Measurements from ENCODE around the gene NKD2.
"Not testable (repeated sequence)": the region's sequence is repeated elsewhere in the genome, so short reads cannot be mapped to it uniquely, and the experiment has no call there.

Gene NKD2

DNA sequence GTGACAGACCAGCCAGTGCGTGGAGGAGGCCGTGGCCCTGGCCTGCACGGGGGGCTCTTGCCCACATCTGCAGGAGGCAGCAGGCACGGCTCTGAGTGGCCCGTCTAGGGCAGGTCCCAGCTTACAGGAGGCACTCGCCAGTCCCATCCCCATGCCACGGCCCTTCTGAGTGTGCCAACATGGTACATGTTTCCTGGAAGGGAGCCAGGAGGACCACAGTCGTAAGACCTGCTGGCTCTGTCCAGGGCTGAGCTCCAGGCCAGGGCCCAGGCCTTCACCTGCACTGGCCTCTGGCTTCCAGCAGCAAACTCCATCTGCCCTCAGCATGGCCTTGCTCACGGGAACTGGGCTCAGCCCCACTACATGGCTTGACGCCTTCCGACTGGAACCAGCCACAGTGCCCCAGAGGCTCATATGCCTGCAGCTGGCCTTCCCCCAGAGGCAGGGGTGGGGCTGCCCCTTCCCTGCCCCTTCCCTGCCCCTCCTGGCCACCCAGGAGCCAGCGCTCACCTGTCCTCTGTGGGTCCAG lies 3.8 kb downstream of the NKD2 start:
- no peak for DNase-seq

DNA sequence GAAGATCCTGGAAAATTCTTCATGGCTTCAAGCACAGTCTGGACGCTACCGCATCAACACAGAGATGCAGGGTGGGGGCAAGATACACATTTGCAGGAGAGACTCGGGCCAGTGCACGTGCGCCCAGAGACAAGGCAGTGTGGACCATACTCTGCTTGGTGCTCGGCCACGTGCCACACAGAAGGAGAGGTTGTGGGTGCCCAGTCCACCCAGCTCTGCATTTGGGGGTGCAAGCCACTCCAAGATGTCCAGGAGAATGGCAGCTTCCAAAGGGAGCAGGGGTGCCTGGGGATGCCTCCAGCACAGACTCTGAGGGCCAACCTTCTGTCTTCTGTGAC lies 4.3 kb downstream of the NKD2 start:
- no peak for DNase-seq

DNA sequence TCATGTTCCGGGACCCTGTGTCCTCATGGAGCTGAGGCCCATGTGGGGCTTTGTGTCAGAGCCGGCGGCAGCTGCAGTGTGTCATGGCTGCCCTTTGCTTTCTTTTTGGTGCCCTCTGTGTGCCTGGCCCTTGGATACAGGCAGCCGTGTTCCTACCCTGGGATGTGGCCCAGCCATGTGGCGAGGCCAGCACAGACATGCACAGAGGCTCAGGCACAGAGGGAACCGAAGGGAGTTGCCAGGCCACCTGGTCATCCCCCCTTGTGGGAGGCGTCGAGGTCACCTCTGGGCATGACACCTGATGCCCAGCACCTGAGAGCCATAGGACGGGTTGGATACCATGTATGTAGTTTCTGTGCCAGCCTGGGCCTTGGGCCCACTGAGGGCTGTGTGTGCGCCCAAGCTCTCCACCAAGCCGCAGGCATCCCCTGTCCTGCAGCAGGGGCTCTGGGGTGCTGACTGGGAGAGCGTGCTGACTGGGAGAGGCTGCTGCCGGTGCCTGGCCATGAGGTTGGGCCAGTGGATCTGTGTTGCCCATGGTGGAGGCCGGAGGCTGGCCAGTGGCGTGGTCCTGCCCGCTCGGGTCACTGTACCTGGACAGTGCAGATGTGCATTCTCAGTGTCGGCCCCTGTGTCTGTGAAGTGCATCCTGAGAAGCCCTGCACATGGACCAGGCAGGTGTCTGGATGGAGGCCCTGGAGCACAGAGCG lies 4.8 kb downstream of the NKD2 start:
- no peak for DNase-seq

DNA sequence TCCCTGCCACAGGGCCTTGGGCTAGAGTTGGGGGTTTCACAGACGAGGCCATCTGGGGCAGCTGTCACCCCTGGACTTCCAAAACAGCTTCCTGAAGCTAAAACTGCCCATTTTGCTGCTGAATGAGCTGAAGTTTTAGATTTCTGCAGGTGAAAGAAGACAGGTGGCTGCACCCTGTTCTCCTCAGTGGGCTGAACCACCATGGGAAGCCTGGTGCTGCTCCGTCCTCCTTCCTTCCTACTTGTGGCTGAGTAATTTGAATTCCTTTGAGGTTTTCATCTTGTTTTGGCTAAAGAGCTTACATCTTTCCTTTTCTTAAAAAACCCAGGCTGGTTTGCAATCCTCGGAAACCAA lies 5.3 kb downstream of the NKD2 start:
- DNase-seq = no peak

DNA sequence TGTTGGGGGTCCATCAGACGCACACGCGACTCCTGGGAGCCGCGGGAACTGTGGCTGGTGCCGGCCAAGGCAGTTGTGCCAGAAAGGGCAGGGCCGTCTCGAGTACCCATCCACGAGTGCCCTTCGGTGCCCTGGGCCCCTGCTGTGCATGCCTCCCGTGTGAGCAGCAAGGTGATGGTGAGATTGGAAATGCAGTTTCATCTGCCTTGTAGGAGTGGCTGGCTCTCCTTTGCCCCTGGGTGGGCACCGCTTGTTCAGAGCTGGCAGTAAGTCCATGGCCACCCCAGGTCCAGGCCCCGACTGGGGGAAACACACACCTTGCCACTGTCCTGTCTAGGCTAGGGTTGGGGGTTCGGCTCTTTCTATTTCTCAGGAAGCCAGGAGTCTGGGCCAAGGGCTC lies 5.7 kb downstream of the NKD2 start:
- DNase-seq = no peak

DNA sequence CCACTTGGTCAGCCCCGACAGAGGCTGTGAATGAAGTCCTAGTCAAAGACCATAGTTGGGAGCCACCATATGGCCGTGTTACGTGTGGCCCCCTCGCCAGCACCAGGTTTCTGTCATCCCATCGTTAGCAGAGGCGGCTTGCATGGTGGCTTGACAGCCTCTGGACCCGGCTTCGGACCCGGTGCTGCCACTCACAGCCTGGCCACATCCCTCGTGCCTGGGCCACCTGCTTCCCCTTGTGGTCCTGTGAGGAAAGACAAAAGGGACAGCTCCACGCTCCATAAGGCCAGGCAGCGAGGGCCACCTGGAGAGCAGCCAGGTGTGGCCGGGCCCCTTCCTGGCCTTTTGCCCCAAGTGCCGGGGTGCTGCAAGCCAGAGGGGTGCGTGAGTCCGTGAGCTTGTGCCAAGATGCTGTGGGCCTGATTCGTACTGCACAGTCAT lies 6.2 kb downstream of the NKD2 start:
- DNase-seq = no peak

DNA sequence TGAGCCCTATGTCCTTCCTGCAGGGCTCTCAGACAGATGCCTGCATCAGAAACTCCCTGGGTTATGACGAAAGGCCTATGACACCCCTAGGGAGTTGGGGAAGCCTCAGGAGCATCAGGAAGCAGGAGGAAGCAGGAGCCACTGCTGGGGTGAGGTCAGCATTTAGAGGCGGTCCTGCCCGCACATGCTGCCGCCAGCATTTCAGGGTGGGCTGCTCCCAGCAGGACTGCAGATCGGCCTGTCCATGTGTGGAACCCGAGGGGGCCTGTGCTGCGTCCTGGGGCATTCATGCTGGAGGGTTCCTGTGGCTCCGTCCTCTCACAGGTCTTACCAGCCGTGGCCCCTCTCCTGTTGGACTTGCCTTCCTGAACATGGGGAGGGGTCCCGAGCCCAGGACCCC lies 6.9 kb downstream of the NKD2 start:
- no peak for DNase-seq

DNA sequence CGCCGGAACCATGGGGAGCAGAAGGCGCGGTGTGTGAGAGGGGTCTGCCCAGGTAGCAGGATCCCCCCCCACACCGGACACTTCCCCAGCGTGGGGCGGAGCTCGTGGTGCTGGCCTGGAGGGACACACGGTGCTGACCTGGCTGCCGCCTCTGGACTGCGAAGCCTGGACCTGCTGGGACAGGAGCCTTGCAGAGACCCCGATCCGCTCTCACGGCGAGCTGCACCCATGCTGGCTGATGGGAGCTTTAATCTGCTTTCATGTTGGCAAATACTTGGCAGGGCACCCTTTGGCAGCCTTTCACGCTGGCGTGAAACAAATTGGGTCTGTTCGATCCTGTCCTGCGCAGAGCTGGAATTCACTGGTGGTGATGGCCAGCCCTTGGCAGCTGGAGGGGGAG lies 7.4 kb downstream of the NKD2 start:
- peak in 41 of 58 donors; percentile 5 to 62 (median 29) for DNase-seq

DNA sequence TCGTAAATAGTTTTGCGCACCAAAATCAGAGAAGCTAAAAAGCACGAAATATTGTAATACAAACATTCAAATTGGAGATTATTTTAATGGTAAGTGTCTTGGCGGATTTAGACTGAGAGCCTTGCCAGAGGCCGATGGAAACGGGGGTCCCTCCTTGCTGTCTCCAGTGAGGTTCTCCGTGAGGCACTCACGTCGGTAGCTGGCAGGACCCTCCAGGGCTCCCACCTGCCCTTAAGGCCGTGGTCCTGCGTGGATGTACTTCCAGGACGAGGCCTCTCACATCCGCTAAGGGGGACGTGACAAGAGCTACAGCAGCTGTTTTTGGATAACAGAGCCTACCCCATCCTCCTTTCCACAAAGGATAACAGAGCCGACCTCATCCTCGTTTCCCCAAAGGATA lies 7.9 kb downstream of the NKD2 start:
- DNase-seq = no peak

DNA sequence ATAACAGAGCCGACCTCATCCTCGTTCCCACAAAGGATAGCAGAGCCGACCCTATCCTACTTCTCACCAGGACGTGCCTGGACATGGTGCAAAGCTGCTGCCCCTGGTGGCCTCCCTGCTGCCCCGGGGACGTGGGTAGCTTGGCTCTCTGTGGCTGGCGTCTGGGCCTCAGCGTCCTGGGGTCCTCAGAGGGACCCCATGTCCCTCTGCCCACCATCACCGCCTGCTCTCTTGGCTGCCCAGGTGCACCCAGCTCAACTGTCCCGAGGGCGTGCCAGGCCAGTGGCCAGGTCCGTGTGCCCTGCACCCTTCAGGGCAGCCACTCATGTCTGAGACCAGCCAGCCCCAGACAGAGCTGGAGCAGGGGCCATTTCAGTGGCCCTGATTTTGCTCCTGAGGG lies 8.5 kb downstream of the NKD2 start:
- no peak for DNase-seq

DNA sequence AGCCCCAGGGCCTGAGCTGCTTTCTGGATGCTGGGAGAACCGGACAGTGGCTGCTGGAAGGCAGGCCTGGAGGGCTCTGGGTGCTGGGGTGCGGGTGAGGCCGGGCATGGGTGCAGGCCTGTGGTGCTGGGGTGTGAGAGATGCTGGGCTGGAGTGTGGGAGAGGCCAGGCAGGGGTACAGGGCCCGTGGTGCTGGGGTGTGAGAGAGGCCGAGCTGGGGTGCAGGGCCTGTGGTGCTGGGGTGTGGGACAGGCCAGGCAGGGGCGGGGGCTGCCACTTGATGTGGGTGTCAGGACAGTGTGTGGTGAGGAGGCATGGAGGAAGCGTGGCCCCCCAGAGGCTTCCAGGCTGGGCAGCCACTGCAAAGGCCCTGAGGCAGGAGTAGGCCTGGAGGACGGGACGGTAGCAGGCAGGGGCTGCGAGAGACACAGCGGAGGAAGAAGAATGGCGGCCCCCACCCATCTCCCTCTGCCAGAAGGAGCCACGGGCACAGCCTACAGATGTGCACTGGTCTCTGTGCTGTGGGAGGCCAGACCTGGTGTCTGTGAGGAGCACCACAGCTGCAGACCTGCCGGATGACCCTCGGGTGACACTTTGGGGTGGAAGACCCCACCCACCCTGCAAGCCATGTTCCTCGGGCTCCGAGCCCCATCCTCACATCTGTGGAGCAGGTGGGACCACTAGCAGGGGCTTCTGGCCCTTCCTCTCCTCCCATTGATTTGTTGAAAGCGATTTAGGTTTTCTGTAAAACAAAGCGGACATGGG lies 9.3 kb downstream of the NKD2 start:
- no peak for DNase-seq

DNA sequence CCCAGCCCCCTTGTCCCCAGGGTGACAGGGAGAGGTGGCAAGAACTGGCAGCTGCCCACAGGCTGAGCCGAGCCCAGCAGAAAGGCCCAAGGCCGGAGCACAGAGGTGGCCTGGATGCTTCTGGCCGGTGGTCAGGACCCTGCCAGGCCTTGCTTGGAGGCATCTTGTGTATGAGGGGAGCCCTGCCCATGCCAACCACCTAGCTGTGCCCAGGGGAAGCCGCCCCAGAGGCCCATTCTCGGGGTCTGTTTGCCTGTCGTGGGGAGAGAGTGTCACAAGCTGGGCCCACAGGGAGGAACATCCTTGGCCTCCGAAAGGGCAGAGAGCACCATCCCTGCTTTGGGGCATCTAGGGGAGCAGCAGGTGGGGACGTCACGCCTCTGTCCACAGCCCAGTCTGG lies 10.0 kb downstream of the NKD2 start:
- no peak for DNase-seq

DNA sequence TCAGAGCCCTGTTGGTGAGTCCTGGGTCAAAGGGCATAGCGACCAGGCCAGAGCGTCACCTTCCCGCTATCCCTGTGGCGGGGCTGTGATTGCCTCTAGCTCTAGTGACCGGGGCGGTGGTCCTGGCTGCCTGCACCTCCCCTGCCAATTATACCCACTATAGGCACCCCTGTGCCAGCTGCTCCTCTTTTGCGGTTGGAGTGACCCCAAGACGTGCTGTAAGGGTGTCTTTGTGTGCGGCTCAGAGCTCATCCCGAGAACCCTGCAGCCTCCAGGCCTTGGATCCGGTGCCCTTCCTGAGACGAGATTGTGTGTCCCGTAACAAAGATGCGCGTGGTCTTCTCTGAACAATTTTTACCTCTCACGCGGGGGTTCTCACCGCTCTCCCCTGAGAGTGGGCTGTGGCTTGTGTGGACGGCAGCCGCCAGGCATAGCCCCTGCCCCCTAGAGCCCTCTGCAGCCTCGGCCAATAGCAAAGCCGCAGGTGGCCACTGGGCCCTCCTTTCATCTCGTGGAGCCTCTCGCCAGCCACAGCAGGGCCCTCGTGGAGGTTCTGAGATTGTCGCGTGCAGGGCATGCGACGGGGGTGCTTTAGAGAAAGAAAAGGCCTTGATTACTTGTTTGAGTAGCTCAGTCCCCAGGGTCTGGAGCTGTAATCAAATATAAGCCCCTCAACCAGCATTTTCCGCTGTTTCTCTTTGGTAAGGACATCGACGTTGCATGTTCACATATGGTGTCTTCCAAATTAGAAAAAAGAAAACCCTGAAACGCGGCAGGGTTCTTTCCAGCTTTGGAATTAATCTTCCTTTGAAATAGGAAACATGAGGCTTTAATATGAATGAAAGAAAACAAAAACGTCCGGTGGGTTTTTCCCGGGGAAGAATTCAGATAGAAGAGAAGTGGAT lies 10.7 kb downstream of the NKD2 start:
- no peak for DNase-seq

DNA sequence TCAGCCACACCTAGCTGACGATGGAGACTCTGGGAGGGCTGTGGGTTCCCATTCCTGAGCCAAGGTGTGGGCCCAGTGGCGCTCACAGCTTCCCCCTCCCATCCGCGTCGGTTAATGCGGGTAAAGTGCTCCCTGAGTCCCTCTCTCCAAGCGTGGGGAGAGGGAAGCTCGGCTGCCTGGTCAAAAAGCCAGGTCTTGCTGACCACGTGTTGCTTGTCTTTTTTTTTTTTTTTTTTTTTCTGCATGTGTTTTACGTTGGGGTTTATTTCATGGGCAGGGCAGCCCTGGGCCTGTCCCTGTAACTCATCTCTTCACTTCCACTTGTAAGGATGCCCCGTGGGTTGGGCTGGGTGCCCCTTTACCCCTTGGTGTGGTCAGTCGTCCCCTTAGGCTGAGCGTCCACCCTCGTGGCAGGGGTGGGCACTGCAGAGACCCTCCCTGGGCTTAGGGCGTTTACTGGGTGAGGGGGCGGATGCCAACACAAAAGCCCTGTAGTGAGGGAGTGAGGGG lies 11.9 kb downstream of the NKD2 start:
- no peak for DNase-seq

DNA sequence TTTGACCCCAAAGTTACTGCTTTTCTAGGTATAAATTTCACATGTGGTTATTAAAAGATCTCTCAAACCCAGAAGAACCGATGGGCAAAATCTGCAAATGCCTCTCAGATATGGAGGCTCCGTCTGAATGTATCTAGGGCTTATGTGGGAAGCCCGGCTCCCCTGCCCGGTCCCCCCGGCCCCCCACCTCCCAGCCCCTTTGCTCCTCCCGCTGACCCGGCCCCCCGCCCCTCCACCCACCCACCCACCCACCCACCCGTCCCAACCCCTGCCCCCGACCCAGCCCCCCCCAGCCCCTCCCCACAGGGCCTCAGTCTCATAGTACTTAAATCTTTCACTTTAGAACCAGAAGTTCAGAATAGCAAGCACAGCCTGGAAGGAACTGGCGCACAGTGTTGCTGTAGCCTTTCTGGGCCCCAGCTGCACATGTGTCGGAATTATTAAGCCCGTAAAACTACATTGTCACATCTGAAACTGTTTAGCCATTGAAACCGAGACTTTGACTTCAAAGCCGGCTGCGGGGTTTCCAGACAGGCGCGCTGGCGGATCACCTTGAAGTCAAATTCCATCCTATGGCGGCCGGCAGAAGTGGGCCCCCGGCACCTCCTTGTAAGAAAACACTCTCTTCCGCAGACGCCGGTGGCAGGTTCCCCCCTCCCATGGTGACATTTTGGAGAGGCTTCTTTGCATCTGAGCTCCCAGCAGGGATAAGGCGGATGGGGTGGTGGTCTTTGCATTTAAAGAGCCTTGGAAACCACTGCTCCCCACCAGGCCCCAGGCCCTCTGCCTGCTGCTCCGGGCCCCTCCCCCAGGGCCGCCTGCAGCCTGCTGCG lies 12.8 kb downstream of the NKD2 start:
- no peak for DNase-seq

DNA sequence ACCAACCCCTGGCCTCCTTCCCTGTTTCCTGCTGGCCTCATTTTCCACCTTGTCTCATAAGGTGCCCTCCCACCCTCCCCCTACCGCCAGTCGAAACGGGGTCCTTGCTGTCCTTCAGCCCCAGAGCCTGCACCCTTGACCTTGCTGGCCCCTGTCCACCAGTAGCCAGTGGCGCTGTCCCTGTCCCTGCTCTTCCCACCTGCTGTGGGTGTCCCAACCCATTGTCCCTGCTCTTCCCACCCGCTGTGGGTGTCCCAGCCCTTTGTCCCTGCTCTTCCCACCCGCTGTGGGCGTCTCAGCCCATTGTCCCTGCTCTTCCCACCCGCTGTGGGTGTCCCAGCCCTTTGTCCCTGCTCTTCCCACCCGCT lies 13.4 kb downstream of the NKD2 start:
- DNase-seq = not testable (repeated sequence)

DNA sequence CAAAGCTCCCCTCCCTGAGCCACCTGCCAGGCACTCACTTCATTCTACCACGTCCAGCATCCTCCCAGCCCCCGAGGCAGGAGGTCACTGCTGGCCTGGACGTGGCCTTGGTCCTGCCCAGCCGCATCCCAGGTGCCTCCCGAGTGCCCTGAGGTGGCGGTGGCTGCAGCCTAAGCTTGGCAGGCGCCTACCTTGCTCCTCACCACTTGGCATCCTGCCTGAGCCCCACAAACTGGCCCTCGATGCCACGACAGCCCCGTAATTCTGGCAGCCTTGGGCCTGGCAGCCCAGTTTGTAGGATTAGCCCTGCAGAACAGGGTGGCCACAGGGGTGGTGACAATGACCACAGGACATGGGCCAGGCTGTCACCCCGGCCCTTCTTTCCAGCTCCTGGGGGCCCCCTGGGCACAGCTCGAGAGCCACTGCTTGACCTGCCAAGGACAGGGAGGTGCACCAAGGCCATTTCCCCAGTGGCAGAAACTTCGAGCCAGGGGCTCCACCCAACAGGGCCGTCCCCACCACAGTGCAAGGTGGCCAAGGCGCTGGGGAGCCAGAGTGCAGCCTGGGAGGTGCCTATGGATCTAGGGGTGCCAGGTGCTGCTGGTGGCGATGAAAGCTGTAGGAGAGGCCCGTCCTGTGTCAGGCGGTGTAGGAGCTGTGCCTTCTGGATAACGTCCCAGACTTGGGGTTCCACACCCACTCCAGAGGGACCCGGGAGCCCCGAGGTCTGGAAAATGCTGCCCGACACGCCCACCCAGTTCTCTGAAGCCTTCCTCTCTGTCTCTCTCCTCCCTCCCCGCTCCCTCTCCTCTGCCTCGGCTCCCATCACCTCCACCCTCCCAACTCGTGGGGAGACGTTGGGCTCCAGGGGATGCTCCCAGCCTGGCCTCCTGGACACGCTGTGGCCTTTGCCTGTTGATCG lies 18.4 kb downstream of the NKD2 start:
- no peak for DNase-seq

DNA sequence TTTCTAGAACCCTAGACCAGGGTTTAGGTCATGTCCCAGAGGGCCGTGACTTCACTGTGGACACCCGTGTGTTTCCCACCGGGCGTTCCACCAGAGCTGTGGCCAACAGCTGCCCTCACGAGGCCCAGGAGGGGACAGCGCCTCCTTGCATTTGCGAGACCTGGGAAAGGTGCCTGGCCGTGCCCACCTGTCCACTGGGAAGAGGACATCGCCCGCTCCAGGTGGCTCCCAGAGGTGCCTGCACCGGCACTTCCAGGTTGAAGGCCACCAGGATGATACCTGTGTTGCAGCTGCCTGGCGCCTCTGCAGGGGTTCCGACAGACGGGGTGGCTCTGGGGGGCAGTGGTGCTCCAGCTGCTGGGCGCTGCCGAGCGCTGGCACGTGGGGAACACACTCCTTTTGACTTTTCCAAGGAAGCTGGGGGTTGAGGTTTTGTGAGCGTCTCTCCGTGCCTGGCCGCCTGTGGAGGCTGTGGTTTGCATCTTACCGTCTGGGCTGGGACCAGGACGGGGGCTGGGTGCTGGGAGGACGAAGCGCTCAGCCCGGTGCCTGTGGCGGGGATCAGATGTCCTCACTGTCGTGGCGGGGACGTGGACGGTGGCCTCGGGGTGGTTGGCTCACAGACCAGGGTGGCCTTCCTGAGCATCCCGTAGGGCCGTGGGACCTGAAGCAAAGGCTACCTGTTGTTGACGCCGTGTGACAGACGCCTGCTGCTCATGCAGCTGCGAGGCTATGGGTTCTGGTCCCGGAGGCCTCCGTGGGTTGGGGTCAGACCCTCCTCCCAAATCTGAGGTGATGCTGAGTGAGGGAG lies 19.2 kb downstream of the NKD2 start:
- DNase-seq = no peak

Measured in anterior cingulate cortex (tissue), 58 donors.